Measurements from ENCODE around the gene PRM2. TPM values are rescaled to one million over a fixed set of nuclear protein-coding genes. Genes with fewer than 3 reads are reported as not detected.

Gene PRM2
- total and polyA plus RNA-seq, 2 donors (not counting 3 experiments of a cell fraction or from before 2014, with no cell fraction given): not detected

DNA sequence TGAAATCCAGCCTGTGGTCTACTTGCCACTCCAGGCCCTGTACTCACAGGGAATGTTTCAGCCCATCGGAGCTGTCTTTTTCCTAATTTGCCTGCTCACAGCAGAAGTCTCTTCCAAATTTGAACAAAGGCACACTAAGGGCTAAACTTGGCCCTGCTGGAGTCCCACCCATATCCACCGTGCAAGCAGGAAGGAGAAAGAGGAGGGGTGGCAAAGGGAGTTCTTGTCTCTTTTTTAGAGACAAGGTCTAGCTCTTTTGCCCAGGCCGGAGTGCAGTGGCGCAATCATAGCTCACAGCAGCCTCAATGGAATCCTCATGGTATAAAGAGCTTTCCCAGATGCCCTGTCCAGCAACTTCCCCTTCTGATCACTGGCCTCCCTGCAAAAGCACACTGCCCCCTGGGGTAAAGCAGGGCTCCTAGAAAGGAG, 7.6 kb upstream of the PRM2 start:
- ChIA-PET POLR2A (interaction anchor here (1.4 kb wide), 1 partner anchor 28 kb away, joined by 3 read pairs; the partner anchor contains the start of gene SOCS1), CTCF (interaction anchor here (0.8 to 1.5 kb wide), 5 partner anchors 13 to 313 kb away, joined by 3 to 4 read pairs (median 4); partner anchors contain the start of gene SOCS1)
- no peak for FAIRE-seq
- Histone ChIP-seq H3K9me3 (replicated peaks; ENCODE audit: control insufficient read depth, insufficient read depth, low read length) (no peaks in the 10 kb centered on the region), H3K4me3 (replicated peaks in 1 of 3; ENCODE audit: insufficient read depth in 1 of 3, low read depth in 1 of 3, low read length in 3 of 3) (no peak overlapping the region), H3K36me3 (ENCODE audit: control insufficient read depth in 2 of 2, extremely low read depth in 1 of 2, insufficient read depth in 2 of 2, low read length in 2 of 2) (no peaks in the 10 kb centered on the region), H3K4me2 (ENCODE audit: insufficient read depth, low read length) (no peak overlapping the region), H3K79me2 (ENCODE audit: control insufficient read depth, insufficient read depth, low read length) (no peaks in the 10 kb centered on the region), H3K9me1 (replicated peaks; ENCODE audit: control insufficient read depth, extremely low read depth, insufficient read depth, low read length) (no peaks in the 10 kb centered on the region), H4K20me1 (replicated peaks; ENCODE audit: control insufficient read depth, extremely low read depth, insufficient read depth, low read length) (no peaks in the 10 kb centered on the region), H3K4me1 (ENCODE audit: control insufficient read depth, extremely low read depth, insufficient read depth, low read length) (no peaks in the 10 kb centered on the region), H3K27me3 (ENCODE audit: control insufficient read depth in 2 of 2, insufficient read depth in 2 of 2, low read length in 2 of 2) (peaks cover 3 to 4% of the 10 kb centered on the region in 2 experiments), H3K27ac (ENCODE audit: insufficient read depth, low read depth, low read length) (no peak overlapping the region), H2AFZ (ENCODE audit: low read depth, low read length) (no peak overlapping the region), H3K9ac (replicated peaks; ENCODE audit: extremely low read depth, insufficient read depth, low read length) (no peak overlapping the region)
- dilution Hi-C loops (cut with MboI; ENCODE audit: extremely low pct_ligation_motif_present, low sequenced_read_pairs) (no loop called here), intact Hi-C loops (cut with micrococcal nuclease) (no loop called here)
- TF ChIP-seq JUN (IDR thresholded peaks at IDR 0.05; ENCODE audit: borderline replicate concordance, insufficient read depth, insufficient read length, low read depth): no peak
- TF ChIP-seq FOS (IDR thresholded peaks at IDR 0.05; ENCODE audit: borderline replicate concordance, insufficient read depth, low read length): no peak
- no peak for TF ChIP-seq EZH2 (IDR thresholded peaks at IDR 0.05; ENCODE audit: borderline replicate concordance, low read depth, low read length, severe bottlenecking)
- BruUV-seq (replicated peaks): no TSS peak
- DNase-seq (ENCODE audit: low read depth, low spot score): no peak

DNA sequence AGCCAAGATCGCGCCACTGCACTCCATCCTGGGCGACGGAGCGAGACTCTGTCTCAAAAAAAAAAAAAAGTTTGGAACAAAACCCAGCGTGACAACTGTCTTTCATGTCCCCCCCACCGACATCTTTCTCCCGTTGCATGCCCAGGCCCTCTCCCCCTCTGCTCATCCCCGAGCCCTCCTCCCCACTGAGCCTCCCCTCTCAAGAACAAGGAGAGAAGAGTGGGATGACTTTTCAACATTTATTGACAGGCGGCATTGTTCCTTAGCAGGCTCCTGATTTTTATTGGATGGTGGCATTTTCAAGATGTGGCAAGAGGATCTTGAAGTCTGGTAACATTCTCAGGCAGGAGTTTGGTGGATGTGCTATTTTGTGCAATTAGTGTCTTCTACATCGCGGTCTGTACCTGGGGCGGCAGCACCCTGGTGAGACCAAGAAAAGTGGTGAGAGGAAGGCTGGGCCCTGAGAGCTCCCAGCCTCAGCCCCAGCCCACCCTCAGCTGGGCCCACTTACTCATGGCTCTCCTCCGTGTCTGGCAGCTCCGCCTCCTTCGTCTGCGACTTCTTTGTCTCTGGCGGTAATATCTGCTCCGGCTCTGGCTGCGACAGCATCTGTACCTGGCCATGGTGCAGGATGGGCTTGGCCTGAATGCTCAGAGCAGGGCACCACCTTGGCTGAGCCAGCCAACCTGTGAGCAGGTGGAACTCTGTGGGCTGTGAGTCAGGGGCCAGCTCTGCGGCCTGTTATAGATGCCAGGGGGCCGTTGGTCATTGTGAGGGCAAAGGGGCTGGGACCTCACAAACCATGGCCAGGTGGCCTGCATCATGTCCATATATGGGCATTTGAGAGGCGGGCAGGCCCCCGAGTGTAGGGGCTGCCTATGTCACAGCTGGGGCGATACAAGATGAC, 4.6 kb upstream of the PRM2 start, which contains the start of gene PRM1:
TSS of gene PRM1 (minus strand) at position 715 of the 907 bp plus-strand sequence. CDS start at position 623, 92 bp downstream.
- H3K27me3 ChIP-seq (ENCODE audit: control insufficient read depth in 2 of 2, insufficient read depth in 2 of 2, low read length in 2 of 2): peaks cover under 1 to 2% of the 10 kb centered on the region in 2 experiments
- BruUV-seq (replicated peaks): no TSS peak
- no peaks in the 10 kb centered on the region for H3K4me1 ChIP-seq (ENCODE audit: control insufficient read depth, extremely low read depth, insufficient read depth, low read length)
- ChIA-PET POLR2A (no interaction called here), CTCF (no interaction called here)
- H3K4me2 ChIP-seq (ENCODE audit: insufficient read depth, low read length): no peak within 1 kb of the TSS
- no peaks in the 10 kb centered on the region for H3K9me1 ChIP-seq (replicated peaks; ENCODE audit: control insufficient read depth, extremely low read depth, insufficient read depth, low read length)
- H4K20me1 ChIP-seq (replicated peaks; ENCODE audit: control insufficient read depth, extremely low read depth, insufficient read depth, low read length): no peaks in the 10 kb centered on the region
- no peaks in the 10 kb centered on the region for H3K36me3 ChIP-seq (ENCODE audit: control insufficient read depth in 2 of 2, extremely low read depth in 1 of 2, insufficient read depth in 2 of 2, low read length in 2 of 2)
- no peaks in the 10 kb centered on the region for H3K79me2 ChIP-seq (ENCODE audit: control insufficient read depth, insufficient read depth, low read length)
- H3K9ac ChIP-seq (replicated peaks; ENCODE audit: extremely low read depth, insufficient read depth, low read length): no peak within 1 kb of the TSS
- FAIRE-seq: no peak
- no peak within 1 kb of the TSS for H2AFZ ChIP-seq (ENCODE audit: low read depth, low read length)
- no peaks in the 10 kb centered on the region for H3K9me3 ChIP-seq (replicated peaks; ENCODE audit: control insufficient read depth, insufficient read depth, low read length)
- no peak within 1 kb of the TSS for H3K27ac ChIP-seq (ENCODE audit: insufficient read depth, low read depth, low read length)
- dilution Hi-C loops (cut with MboI; ENCODE audit: extremely low pct_ligation_motif_present, low sequenced_read_pairs): no loop called here
- no peak within 1 kb of the TSS for H3K4me3 ChIP-seq (replicated peaks in 1 of 3; ENCODE audit: insufficient read depth in 1 of 3, low read depth in 1 of 3, low read length in 3 of 3)
- intact Hi-C loops (cut with micrococcal nuclease): no loop called here
- TF ChIP-seq GATA2 (IDR thresholded peaks at IDR 0.05; ENCODE audit: insufficient read depth, insufficient read length, low read depth, low read length) (no peak), EZH2 (IDR thresholded peaks at IDR 0.05; ENCODE audit: borderline replicate concordance, low read depth, low read length, severe bottlenecking) (no peak), POLR2AphosphoS5 (IDR thresholded peaks at IDR 0.05; ENCODE audit: insufficient read depth, low read depth, low read length) (no peak), POLR2A (IDR thresholded peaks at IDR 0.05; ENCODE audit: low read depth, low read length) (no peak), JUN (IDR thresholded peaks at IDR 0.05; ENCODE audit: borderline replicate concordance, insufficient read depth, insufficient read length, low read depth) (no peak), MYC (IDR thresholded peaks at IDR 0.05; ENCODE audit: low read depth, low read length) (no peak), CTCF (IDR thresholded peaks at IDR 0.05; ENCODE audit: extremely low read depth in 1 of 2, insufficient read depth in 1 of 2, low read depth in 1 of 2, low read length in 2 of 2) (no peak), FOS (IDR thresholded peaks at IDR 0.05; ENCODE audit: borderline replicate concordance, insufficient read depth, low read length) (no peak)
- TF ChIP-seq, protein P1, sequence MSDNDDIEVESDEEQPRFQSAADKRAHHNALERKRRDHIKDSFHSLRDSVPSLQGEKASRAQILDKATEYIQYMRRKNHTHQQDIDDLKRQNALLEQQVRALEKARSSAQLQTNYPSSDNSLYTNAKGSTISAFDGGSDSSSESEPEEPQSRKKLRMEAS (IDR thresholded peaks at IDR 0.05; ENCODE audit: insufficient read depth, insufficient read length): no peak
- DNase-seq (ENCODE audit: low read depth, low spot score): no peak

Data from endothelial cell of umbilical vein (primary cell).